NCI-H510A (cell line): Measurements from ENCODE around the gene KCNQ1OT1.

Source experiments
- DNase-seq: peaks from one replicate; lab custom pipeline; 2025; lab: John Stamatoyannopoulos, UW

Gene KCNQ1OT1

GRCh38 chr11:2699531-2700414 lies at the start of gene KCNQ1OT1:
TSS of gene KCNQ1OT1 (minus strand) at chr11:2699994.
- peak; percentile 13 for DNase-seq

GRCh38 chr11:2748814-2749554 lies 49.2 kb upstream of the KCNQ1OT1 start:
- DNase-seq = no peak

GRCh38 chr11:2748061-2748813 lies 48.4 kb upstream of the KCNQ1OT1 start:
- DNase-seq = no peak

GRCh38 chr11:2747248-2748027 lies 47.6 kb upstream of the KCNQ1OT1 start:
- DNase-seq = no peak

GRCh38 chr11:2746401-2747247 lies 46.8 kb upstream of the KCNQ1OT1 start:
- DNase-seq = no peak

- DNase-seq = no peak
Measured at GRCh38 chr11:2745511-2745910, 45.7 kb upstream of the KCNQ1OT1 start.

- DNase-seq = no peak
Measured at GRCh38 chr11:2744166-2744565, 44.4 kb upstream of the KCNQ1OT1 start.

GRCh38 chr11:2743427-2744110 lies 43.8 kb upstream of the KCNQ1OT1 start:
- DNase-seq = no peak

GRCh38 chr11:2742611-2743426 lies 43.0 kb upstream of the KCNQ1OT1 start:
- no peak for DNase-seq

- no peak for DNase-seq
Measured at GRCh38 chr11:2742201-2742600, 42.4 kb upstream of the KCNQ1OT1 start.

GRCh38 chr11:2741377-2742131 lies 41.8 kb upstream of the KCNQ1OT1 start:
- DNase-seq = no peak

GRCh38 chr11:2741006-2741376 lies 41.2 kb upstream of the KCNQ1OT1 start:
- DNase-seq = no peak

GRCh38 chr11:2740275-2740940 lies 40.6 kb upstream of the KCNQ1OT1 start:
- DNase-seq = no peak

GRCh38 chr11:2739531-2740274 lies 39.9 kb upstream of the KCNQ1OT1 start:
- DNase-seq = no peak

- no peak for DNase-seq
Measured at GRCh38 chr11:2738551-2739431, 39.0 kb upstream of the KCNQ1OT1 start.

GRCh38 chr11:2737866-2738265 lies 38.1 kb upstream of the KCNQ1OT1 start:
- DNase-seq = no peak
